CD4-positive, CD25-positive, alpha-beta regulatory T cell (primary cell): Measurements from ENCODE around the gene CCM2. TPM values are rescaled to one million over a fixed set of nuclear protein-coding genes. Genes with fewer than 3 reads are reported as not detected.

Experiments
- ATAC-seq, 2 donors: fragments of 150-1000 bp; cut with Tn5 transposase; one replicate each; pipeline ENCODE4 v1.10.0; 2021; ENCODE audit warnings: low read depth in 2 of 2, moderate number of reproducible peaks in 2 of 2, moderate library complexity in 1 of 2
- DNase-seq, 3 donors: peaks; one replicate each; pipeline versions ENCODE4 v3.0.0 to v3.0.0-alpha.2; 2012 to 2022; ENCODE audit warnings: mixed read lengths in 1 of 3
- H3K27ac ChIP-seq: one replicate; pipeline ENCODE4 v1.7.0; 2013; ENCODE audit warnings: mild to moderate bottlenecking, low read length; ENCODE audit not compliant: insufficient read depth, poor library complexity, severe bottlenecking
- H3K27me3 ChIP-seq: one replicate; pipeline ENCODE4 v1.7.0; 2013; ENCODE audit warnings: low read length; ENCODE audit not compliant: control insufficient read depth, insufficient read depth
- H3K36me3 ChIP-seq: one replicate; pipeline ENCODE4 v1.7.0; 2013; ENCODE audit warnings: mild to moderate bottlenecking, low read length, moderate library complexity; ENCODE audit not compliant: control insufficient read depth, insufficient read depth
- H3K4me1 ChIP-seq: 2 replicates; pipeline ENCODE4 v1.7.0; 2013; ENCODE audit warnings: mild to moderate bottlenecking, low read length; ENCODE audit not compliant: insufficient read depth, control insufficient read depth, poor library complexity, severe bottlenecking
- H3K4me3 ChIP-seq: one replicate; pipeline ENCODE4 v1.7.0; 2013; ENCODE audit warnings: low read depth, mild to moderate bottlenecking, low read length, moderate library complexity
- H3K9me3 ChIP-seq, 2 experiments: 1 replicate in 1 of 2; 2 replicates in 1 of 2; pipeline ENCODE4 v1.7.0; 2013; ENCODE audit warnings: low read length in 2 of 2, mild to moderate bottlenecking in 1 of 2, moderate library complexity in 1 of 2; ENCODE audit not compliant: control insufficient read depth in 2 of 2
- H3K27ac Mint-ChIP-seq, 3 donors: one replicate each; pipeline ENCODE4 v1.8.0; 2020 to 2022; ENCODE audit warnings: mild to moderate bottlenecking in 3 of 3, mixed read lengths in 3 of 3, moderate library complexity in 2 of 3
- H3K27me3 Mint-ChIP-seq: one replicate; pipeline ENCODE4 v1.8.0; 2022; ENCODE audit warnings: mild to moderate bottlenecking, mixed read lengths
- H3K36me3 Mint-ChIP-seq: one replicate; pipeline ENCODE4 v1.8.0; 2020; ENCODE audit warnings: mixed read lengths
- H3K4me1 Mint-ChIP-seq, 4 donors: one replicate each; pipeline ENCODE4 v1.8.0; 2020 to 2022; ENCODE audit warnings: mixed read lengths in 4 of 4, mild to moderate bottlenecking in 1 of 4
- H3K4me3 Mint-ChIP-seq, 4 donors: one replicate each; pipeline ENCODE4 v1.8.0; 2020 to 2022; ENCODE audit warnings: mild to moderate bottlenecking in 4 of 4, mixed read lengths in 4 of 4, moderate library complexity in 3 of 4
- H3K9me3 Mint-ChIP-seq, 7 donors: one replicate each; pipeline ENCODE4 v1.8.0; 2020 to 2022; ENCODE audit warnings: mixed read lengths in 7 of 7, mild to moderate bottlenecking in 3 of 7, moderate library complexity in 2 of 7
- polyA plus RNA-seq, 4 donors: library from polyadenylated mRNA; unstranded; fragments of 300-500 nt; fragmentation: Illumina TruSeq; gene quantifications; one replicate each; pipeline ENCODE4 v1.2.3, GENCODE V29; 2021
- total RNA-seq: library from RNA; stranded (reverse); gene quantifications from one replicate; pipeline ENCODE4 v1.2.3, GENCODE V29; 2022

Gene CCM2
- total and polyA plus RNA-seq, 5 donors from 2014 or later: 139 to 190 (median 156) TPM

DNA sequence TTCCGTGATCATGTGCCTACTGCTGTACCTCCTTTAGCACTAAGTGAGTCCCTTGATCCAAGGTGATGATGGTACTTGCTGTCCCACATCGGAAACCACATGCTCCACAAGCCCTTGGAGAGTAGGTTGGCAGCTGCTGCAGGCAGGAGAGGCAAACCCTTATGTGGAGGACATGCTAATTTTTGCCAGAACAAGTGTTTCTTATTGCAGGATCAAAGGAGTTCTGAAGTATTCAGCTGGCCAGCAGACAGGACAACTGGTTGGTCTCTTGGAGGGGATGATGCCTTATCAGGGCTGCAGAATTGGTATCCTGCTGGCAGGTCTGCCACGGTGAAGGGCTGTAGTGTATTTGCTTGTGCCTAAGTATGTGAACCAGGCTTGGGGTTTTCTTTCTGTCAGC lies 52.0 kb downstream of the CCM2 start:
- H3K27ac ChIP-seq: no peak overlapping the region
- ATAC-seq (no peak), DNase-seq (no peak)
- Mint-ChIP-seq H3K4me1 (peaks cover 31 to 82% (median 59%) of the 10 kb centered on the region in 4 donors), H3K9me3 (peaks cover 0 to 1% (median 0%) of the 10 kb centered on the region in 7 donors), H3K27me3 (no peaks in the 10 kb centered on the region), H3K4me3 (peak overlapping the region in 2 of 4 donors; percentile 29 to 74), H3K27ac (peak overlapping the region; percentile 19 to 85 (median 73)), H3K36me3 (peaks cover 54% of the 10 kb centered on the region)
- no peak overlapping the region for H3K4me3 ChIP-seq
- H3K4me1 ChIP-seq: peaks cover 55% of the 10 kb centered on the region
- H3K36me3 ChIP-seq: peaks cover 74% of the 10 kb centered on the region
- no peaks in the 10 kb centered on the region for H3K9me3 ChIP-seq
- no peaks in the 10 kb centered on the region for H3K27me3 ChIP-seq

DNA sequence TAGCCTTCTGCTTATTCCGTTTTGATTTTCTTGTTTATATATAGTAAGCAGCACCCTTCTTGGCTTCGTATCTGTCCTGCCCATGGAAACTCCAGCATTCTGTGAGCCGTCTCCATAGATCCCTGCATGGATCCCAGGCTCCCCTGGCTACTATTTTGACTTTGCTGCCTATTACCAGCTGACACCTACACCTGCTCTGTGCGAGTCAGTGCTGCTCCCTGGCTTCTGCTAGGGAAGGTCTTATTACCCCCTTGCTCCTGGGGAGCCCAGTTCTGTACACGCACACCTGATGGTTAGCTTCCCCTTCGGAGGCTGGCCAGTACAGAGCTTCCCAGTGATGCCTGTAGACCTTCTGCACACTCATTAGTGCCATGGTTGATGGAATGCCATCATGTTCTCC lies 53.4 kb downstream of the CCM2 start:
- H3K9me3 ChIP-seq: no peaks in the 10 kb centered on the region
- H3K9me3 Mint-ChIP-seq: peaks cover 0 to 1% (median 0%) of the 10 kb centered on the region in 7 donors
- no peaks in the 10 kb centered on the region for H3K27me3 ChIP-seq
- peaks cover 58% of the 10 kb centered on the region for H3K4me1 ChIP-seq
- H3K36me3 ChIP-seq: peaks cover 69% of the 10 kb centered on the region
- H3K4me3 Mint-ChIP-seq: peak overlapping the region in 2 of 4 donors; percentile 43 to 54
- peak overlapping the region in 2 of 3 donors; percentile 74 to 79 for H3K27ac Mint-ChIP-seq
- H3K27ac ChIP-seq: peak overlapping the region; percentile 15
- no peak for DNase-seq
- no peaks in the 10 kb centered on the region for H3K27me3 Mint-ChIP-seq
- peaks cover 34 to 82% (median 70%) of the 10 kb centered on the region in 4 donors for H3K4me1 Mint-ChIP-seq
- peaks cover 58% of the 10 kb centered on the region for H3K36me3 Mint-ChIP-seq
- ATAC-seq: no peak
- H3K4me3 ChIP-seq: no peak overlapping the region

GRCh38 chr7:45053941-45054340 lies 53.9 kb downstream of the CCM2 start:
- no peak for ATAC-seq
- H3K4me1 Mint-ChIP-seq: peaks cover 35 to 82% (median 72%) of the 10 kb centered on the region in 4 donors
- H3K4me1 ChIP-seq: peaks cover 57% of the 10 kb centered on the region
- no peaks in the 10 kb centered on the region for H3K27me3 Mint-ChIP-seq
- peaks cover 61% of the 10 kb centered on the region for H3K36me3 Mint-ChIP-seq
- peak overlapping the region in 1 of 3 donors; percentile 79 for H3K27ac Mint-ChIP-seq
- H3K4me3 Mint-ChIP-seq: peak overlapping the region in 2 of 4 donors; percentile 40 to 54
- no peaks in the 10 kb centered on the region for H3K9me3 ChIP-seq
- H3K4me3 ChIP-seq: no peak overlapping the region
- H3K9me3 Mint-ChIP-seq: peaks cover 0 to 1% (median 0%) of the 10 kb centered on the region in 7 donors
- peak overlapping the region; percentile 15 for H3K27ac ChIP-seq
- H3K36me3 ChIP-seq: peaks cover 65% of the 10 kb centered on the region
- no peaks in the 10 kb centered on the region for H3K27me3 ChIP-seq
- DNase-seq: no peak

DNA sequence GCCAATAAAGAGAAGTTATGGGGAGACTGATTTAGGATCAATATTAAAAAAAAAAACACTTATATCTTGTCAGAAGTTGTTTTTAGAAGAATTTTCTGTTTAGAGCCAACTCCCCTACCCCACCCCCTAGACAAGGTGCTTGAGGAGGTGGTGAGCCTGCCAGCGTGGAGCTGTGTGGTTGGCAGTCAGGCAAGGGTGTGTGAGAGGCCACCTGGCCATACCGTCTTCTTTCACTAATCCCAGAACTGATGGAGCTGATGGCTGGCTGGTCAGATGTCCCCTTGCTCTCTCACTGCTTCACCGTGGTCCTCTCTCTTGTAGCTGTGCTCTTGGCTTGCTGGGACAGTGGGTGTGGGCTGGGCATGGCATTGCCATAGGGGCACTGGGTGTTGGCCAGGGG lies 54.4 kb downstream of the CCM2 start:
- Mint-ChIP-seq H3K27ac (peak overlapping the region; percentile 79 to 93 (median 83)), H3K4me3 (peak overlapping the region in 2 of 4 donors; percentile 15 to 40), H3K9me3 (peaks cover 0 to 1% (median 0%) of the 10 kb centered on the region in 7 donors), H3K4me1 (peaks cover 35 to 86% (median 72%) of the 10 kb centered on the region in 4 donors), H3K36me3 (peaks cover 61% of the 10 kb centered on the region), H3K27me3 (no peaks in the 10 kb centered on the region)
- Histone ChIP-seq H3K27me3 (no peaks in the 10 kb centered on the region), H3K9me3 (no peaks in the 10 kb centered on the region), H3K36me3 (peaks cover 64% of the 10 kb centered on the region), H3K4me1 (peaks cover 56% of the 10 kb centered on the region), H3K27ac (peak overlapping the region; percentile 39), H3K4me3 (no peak overlapping the region)
- ATAC-seq: no peak
- no peak for DNase-seq

- H3K27ac Mint-ChIP-seq: peak overlapping the region in 2 of 3 donors; percentile 79 to 93
- ATAC-seq: no peak
- H3K27ac ChIP-seq: no peak overlapping the region
These were observed 55.0 kb downstream of the CCM2 start for GRCh38 chr7:45055016-45055415.

GRCh38 chr7:45055594-45056219 lies 55.7 kb downstream of the CCM2 start:
- Mint-ChIP-seq H3K27me3 (no peaks in the 10 kb centered on the region), H3K27ac (peak overlapping the region in 2 of 3 donors; percentile 7 to 74), H3K9me3 (peaks cover 0 to 1% (median 0%) of the 10 kb centered on the region in 7 donors), H3K4me1 (peaks cover 32 to 89% (median 74%) of the 10 kb centered on the region in 4 donors), H3K4me3 (peak overlapping the region; percentile 13 to 60 (median 19)), H3K36me3 (peaks cover 57% of the 10 kb centered on the region)
- ATAC-seq (no peak), DNase-seq (no peak)
- H3K27ac ChIP-seq: no peak overlapping the region
- H3K9me3 ChIP-seq: no peaks in the 10 kb centered on the region
- no peak overlapping the region for H3K4me3 ChIP-seq
- H3K4me1 ChIP-seq: peaks cover 58% of the 10 kb centered on the region
- no peaks in the 10 kb centered on the region for H3K27me3 ChIP-seq
- H3K36me3 ChIP-seq: peaks cover 57% of the 10 kb centered on the region

More at GRCh38 chr7:45055016-45055415, 55.0 kb downstream of the CCM2 start:
- Mint-ChIP-seq H3K27me3 (no peaks in the 10 kb centered on the region), H3K9me3 (peaks cover 0 to 1% (median 0%) of the 10 kb centered on the region in 7 donors), H3K36me3 (peaks cover 58% of the 10 kb centered on the region), H3K4me1 (peaks cover 32 to 89% (median 75%) of the 10 kb centered on the region in 4 donors), H3K4me3 (peak overlapping the region in 3 of 4 donors; percentile 15 to 84 (median 40))
- H3K27me3 ChIP-seq: no peaks in the 10 kb centered on the region
- no peaks in the 10 kb centered on the region for H3K9me3 ChIP-seq
- no peak for DNase-seq
- peaks cover 56% of the 10 kb centered on the region for H3K4me1 ChIP-seq
- H3K4me3 ChIP-seq: no peak overlapping the region
- peaks cover 59% of the 10 kb centered on the region for H3K36me3 ChIP-seq

GRCh38 chr7:45057878-45058277 lies 57.9 kb downstream of the CCM2 start:
- peaks cover 67% of the 10 kb centered on the region for H3K4me1 ChIP-seq
- Mint-ChIP-seq H3K4me1 (peaks cover 41 to 95% (median 82%) of the 10 kb centered on the region in 4 donors), H3K27ac (peak overlapping the region in 2 of 3 donors; percentile 58 to 78), H3K27me3 (no peaks in the 10 kb centered on the region), H3K4me3 (peak overlapping the region in 3 of 4 donors; percentile 5 to 80 (median 55)), H3K36me3 (peaks cover 66% of the 10 kb centered on the region), H3K9me3 (peaks cover 0 to 1% (median 0%) of the 10 kb centered on the region in 7 donors)
- peaks cover 61% of the 10 kb centered on the region for H3K36me3 ChIP-seq
- peak overlapping the region; percentile 24 for H3K27ac ChIP-seq
- peak overlapping the region; percentile 56 for H3K4me3 ChIP-seq
- no peaks in the 10 kb centered on the region for H3K9me3 ChIP-seq
- H3K27me3 ChIP-seq: no peaks in the 10 kb centered on the region
- DNase-seq: no peak
- ATAC-seq: no peak
